H9 (cell line): ENCODE results near the gene NCKAP5L. TPM values are rescaled to one million over a fixed set of nuclear protein-coding genes. Genes with fewer than 3 reads are reported as not detected.

Source experiments
- DNase-seq: peaks from one replicate; pipeline ENCODE4 v3.0.0-alpha.2; 2017
- H2AFZ ChIP-seq: one replicate; pipeline ENCODE4 v1.6.1; 2013; ENCODE audit warnings: mild to moderate bottlenecking, low read length, control low read depth, moderate library complexity
- H2AK5ac ChIP-seq: 2 replicates; pipeline ENCODE4 v1.6.1; 2013; ENCODE audit warnings: low read length, control low read depth, mixed read lengths; ENCODE audit not compliant: insufficient read length
- H2BK120ac ChIP-seq: one replicate; pipeline ENCODE4 v1.6.1; 2013; ENCODE audit warnings: low read depth, mild to moderate bottlenecking, low read length, control low read depth, inconsistent platforms; ENCODE audit not compliant: poor library complexity, severe bottlenecking
- H2BK12ac ChIP-seq: 2 replicates; pipeline ENCODE4 v1.6.1; 2013; ENCODE audit warnings: low read length, control low read depth, mixed read lengths, low read depth; ENCODE audit not compliant: insufficient read length
- H2BK15ac ChIP-seq: 2 replicates; pipeline ENCODE4 v1.6.1; 2013; ENCODE audit warnings: low read depth, low read length, control low read depth
- H2BK20ac ChIP-seq: one replicate; pipeline ENCODE4 v1.6.1; 2013; ENCODE audit warnings: low read depth, mild to moderate bottlenecking, low read length, control low read depth, inconsistent platforms; ENCODE audit not compliant: poor library complexity, severe bottlenecking
- H2BK5ac ChIP-seq: 2 replicates; pipeline ENCODE4 v1.6.1; 2013; ENCODE audit warnings: low read length, control low read depth, mixed read lengths; ENCODE audit not compliant: insufficient read length
- H3K14ac ChIP-seq: 2 replicates; pipeline ENCODE4 v1.6.1; 2013; ENCODE audit warnings: low read length, control low read depth; ENCODE audit not compliant: insufficient read depth
- H3K18ac ChIP-seq: 2 replicates; pipeline ENCODE4 v1.6.1; 2013; ENCODE audit warnings: low read depth, mild to moderate bottlenecking, mixed read lengths, low read length, control low read depth; ENCODE audit not compliant: insufficient read length
- H3K23ac ChIP-seq: 2 replicates; pipeline ENCODE4 v1.6.1; 2013; ENCODE audit warnings: low read length, control low read depth, mixed read lengths, low read depth; ENCODE audit not compliant: insufficient read length
- H3K23me2 ChIP-seq: 2 replicates; pipeline ENCODE4 v1.6.1; 2013; ENCODE audit warnings: low read depth, mild to moderate bottlenecking, mixed read lengths, low read length, control low read depth; ENCODE audit not compliant: insufficient read length, poor library complexity, severe bottlenecking
- H3K27ac ChIP-seq: 2 replicates; pipeline ENCODE4 v1.5.1; 2013; ENCODE audit warnings: low read length, control low read depth, mixed read lengths, low read depth; ENCODE audit not compliant: insufficient read length
- H3K27me3 ChIP-seq: 2 replicates; pipeline ENCODE4 v1.6.1; 2013; ENCODE audit warnings: low read length, control low read depth, inconsistent platforms; ENCODE audit not compliant: insufficient read depth
- H3K4ac ChIP-seq: 2 replicates; pipeline ENCODE4 v1.6.1; 2013; ENCODE audit warnings: low read depth, mild to moderate bottlenecking, control low read depth, inconsistent platforms, low read length, moderate library complexity
- H3K4me1 ChIP-seq: 2 replicates; pipeline ENCODE4 v1.6.1; 2013; ENCODE audit warnings: low read length, control low read depth, inconsistent platforms; ENCODE audit not compliant: insufficient read depth
- H3K4me2 ChIP-seq: 2 replicates; pipeline ENCODE4 v1.6.1; 2013; ENCODE audit warnings: low read length, control low read depth, mixed read lengths; ENCODE audit not compliant: insufficient read length, insufficient read depth
- H3K56ac ChIP-seq: 2 replicates; pipeline ENCODE4 v1.6.1; 2013; ENCODE audit warnings: low read depth, mild to moderate bottlenecking, mixed read lengths, low read length, control low read depth; ENCODE audit not compliant: insufficient read length
- H3K79me1 ChIP-seq: 2 replicates; pipeline ENCODE4 v1.6.1; 2013; ENCODE audit warnings: low read depth, mild to moderate bottlenecking, moderate library complexity, low read length, control low read depth, inconsistent platforms; ENCODE audit not compliant: insufficient read depth, poor library complexity, severe bottlenecking
- H3K79me2 ChIP-seq: 2 replicates; pipeline ENCODE4 v1.6.1; 2013; ENCODE audit warnings: low read length, control low read depth, inconsistent platforms; ENCODE audit not compliant: insufficient read depth
- H3K9ac ChIP-seq: 2 replicates; pipeline ENCODE4 v1.6.1; 2013; ENCODE audit warnings: low read length, control low read depth, mixed read lengths; ENCODE audit not compliant: insufficient read length; ENCODE audit errors: extremely low read depth
- H3K9me3 ChIP-seq: one replicate; pipeline ENCODE4 v1.6.1; 2013; ENCODE audit warnings: low read depth, low read length, inconsistent platforms; ENCODE audit not compliant: control insufficient read depth
- H3T11ph ChIP-seq: one replicate; pipeline ENCODE4 v1.6.1; 2013; ENCODE audit warnings: mild to moderate bottlenecking, low read length, control low read depth, inconsistent platforms
- H4K20me1 ChIP-seq: one replicate; pipeline ENCODE4 v1.6.1; 2013; ENCODE audit not compliant: control insufficient read depth, insufficient read length, insufficient read depth
- H4K5ac ChIP-seq: 2 replicates; pipeline ENCODE4 v1.6.1; 2013; ENCODE audit warnings: low read depth, mild to moderate bottlenecking, mixed read lengths, low read length, control low read depth; ENCODE audit not compliant: insufficient read length
- H4K8ac ChIP-seq: replicated peaks from 2 replicates; pipeline ENCODE4 v1.6.1; 2013; ENCODE audit warnings: low read length, control low read depth, mixed read lengths, low read depth; ENCODE audit not compliant: insufficient read length
- H4K91ac ChIP-seq: 2 replicates; pipeline ENCODE4 v1.6.1; 2013; ENCODE audit warnings: low read depth, mild to moderate bottlenecking, moderate library complexity, mixed read lengths, low read length, control low read depth; ENCODE audit not compliant: insufficient read length
- H3K27ac Mint-ChIP-seq, 3 experiments: 2 replicates in 2 of 3; 3 replicates in 1 of 3; pipeline ENCODE4 v1.8.0; 2020 to 2021; ENCODE audit warnings: mixed read lengths in 3 of 3, mild to moderate bottlenecking in 1 of 3, moderate library complexity in 1 of 3
- H3K27me3 Mint-ChIP-seq: 2 replicates; pipeline ENCODE4 v1.8.0; 2021; ENCODE audit warnings: low read depth, mild to moderate bottlenecking, moderate library complexity, mixed read lengths
- H3K36me3 Mint-ChIP-seq, 3 experiments: 2 replicates in 2 of 3; 3 replicates in 1 of 3; pipeline ENCODE4 v1.8.0; 2020 to 2021; ENCODE audit warnings: low read depth in 3 of 3, mixed read lengths in 3 of 3; ENCODE audit not compliant: insufficient read depth in 1 of 3
- H3K4me1 Mint-ChIP-seq, 2 experiments: 2 replicates each; pipeline ENCODE4 v1.8.0; 2020; ENCODE audit warnings: mixed read lengths in 2 of 2
- H3K4me3 Mint-ChIP-seq, 2 experiments: 2 replicates in 1 of 2; 3 replicates in 1 of 2; pipeline ENCODE4 v1.8.0; 2020 to 2021; ENCODE audit warnings: mild to moderate bottlenecking in 2 of 2, mixed read lengths in 2 of 2, moderate library complexity in 1 of 2
- H3K9me3 Mint-ChIP-seq, 2 experiments: 2 replicates in 1 of 2; 3 replicates in 1 of 2; pipeline ENCODE4 v1.8.0; 2020; ENCODE audit warnings: mild to moderate bottlenecking in 2 of 2, mixed read lengths in 2 of 2, moderate library complexity in 1 of 2
- CTCF ChIP-seq: fragments of 200-600 bp; sonication (generic); conservative IDR thresholded peaks from 3 replicates; pipeline ENCODE4 v1.8.0; 2021; ENCODE audit warnings: antibody characterized with exemption, mild to moderate bottlenecking
- WGBS: extraction: QIAGEN DNeasy Blood & Tissue Kit; methylation state at CpG from one replicate; pipeline ENCODE4 v1.1.7; 2013; ENCODE audit warnings: missing lambda C conversion rate, low lambda C conversion rate, mixed read lengths; ENCODE audit not compliant: insufficient read length; ENCODE audit errors: extremely low coverage; 5-methylcytosine and 5-hydroxymethylcytosine counted together
- total RNA-seq: library from RNA; stranded (reverse); gene quantifications from 2 replicates; pipeline ENCODE4 v1.2.1, GENCODE V29; 2021

Gene NCKAP5L
- total RNA-seq, 1 experiment from 2014 or later: 27.7 TPM

DNA sequence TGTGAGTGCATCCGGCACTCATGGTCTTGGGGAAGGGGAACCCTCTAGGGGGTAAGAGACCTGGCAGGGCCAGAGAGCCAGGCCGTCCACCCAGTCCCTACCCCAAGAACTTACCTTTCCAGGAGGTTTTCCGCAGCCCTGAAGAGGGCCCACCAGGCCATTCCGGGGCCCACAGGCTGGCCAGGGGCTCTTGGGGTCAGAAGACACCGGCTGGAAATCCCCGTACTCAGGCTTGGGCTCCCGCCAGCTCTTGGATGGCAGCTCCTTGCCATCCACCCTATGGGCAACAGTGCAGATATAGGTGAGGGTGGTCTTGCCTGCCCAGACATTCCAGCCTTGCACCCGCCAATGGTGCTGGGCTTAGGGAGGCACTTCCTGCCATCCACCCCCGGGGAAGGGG is 34.6 kb downstream of the NCKAP5L start:
- 0 out of 5 replicates have a peak, but pooled peaks cover 0 to 2% of the 10 kb centered on the region in 2 experiments for H3K9me3 Mint-ChIP-seq
- no peak overlapping the region for H2AFZ ChIP-seq
- no peaks in the 10 kb centered on the region for H3K27me3 ChIP-seq
- H3K56ac ChIP-seq: no peak overlapping the region
- H2BK12ac ChIP-seq: no peak overlapping the region
- no peak overlapping the region for H3K9ac ChIP-seq
- no peak overlapping the region for H3K18ac ChIP-seq
- H4K8ac ChIP-seq: no peak overlapping the region
- H2BK20ac ChIP-seq: no peak overlapping the region
- H2AK5ac ChIP-seq: no peak overlapping the region
- no peak overlapping the region for H2BK15ac ChIP-seq
- H3K9me3 ChIP-seq: no peaks in the 10 kb centered on the region
- H2BK5ac ChIP-seq: no peak overlapping the region
- no peak overlapping the region for H3T11ph ChIP-seq
- H3K4me2 ChIP-seq: no peak overlapping the region
- no peak overlapping the region for H3K23ac ChIP-seq
- no peaks in the 10 kb centered on the region for H3K27me3 Mint-ChIP-seq
- H3K27ac ChIP-seq: no peak overlapping the region
- H3K36me3 Mint-ChIP-seq: peaks cover 0 to 13% (median 3%) of the 10 kb centered on the region in 3 experiments; a peak in 5 of 7 replicates
- no peaks in the 10 kb centered on the region for H3K79me2 ChIP-seq
- no peaks in the 10 kb centered on the region for H4K20me1 ChIP-seq
- H3K23me2 ChIP-seq: no peaks in the 10 kb centered on the region
- H4K91ac ChIP-seq: no peak overlapping the region
- H3K4me1 Mint-ChIP-seq: peaks cover 5 to 11% of the 10 kb centered on the region in 2 experiments
- no CpG with 5 or more reads among the region's 9 CpGs for WGBS
- H3K4ac ChIP-seq: no peak overlapping the region
- H3K4me3 Mint-ChIP-seq: no peak overlapping the region
- H3K14ac ChIP-seq: no peak overlapping the region; the same call in 1 of the 2 replicates
- DNase-seq: no peak
- no peaks in the 10 kb centered on the region for H3K79me1 ChIP-seq
- no peak overlapping the region; a peak in 1 of 7 replicates for H3K27ac Mint-ChIP-seq
- no peaks in the 10 kb centered on the region; the same call in 1 of the 2 replicates for H3K4me1 ChIP-seq
- no peak overlapping the region for H4K5ac ChIP-seq
- H2BK120ac ChIP-seq: no peak overlapping the region
- no peak for TF ChIP-seq CTCF
